GM12864 (cell line): ENCODE measurements around the gene IFFO2.

Experiments
- DNase-seq: peaks from one replicate; pipeline ENCODE4 v3.0.0-alpha.2; 2011; ENCODE audit warnings: low read depth
- H3K4me3 ChIP-seq: 2 replicates; pipeline ENCODE4 v1.5.1; 2011; ENCODE audit warnings: mild to moderate bottlenecking, low read depth, low read length, control low read depth
- CTCF ChIP-seq: IDR thresholded peaks from 2 replicates; pipeline ENCODE4 v1.5.1; 2011; ENCODE audit warnings: low read depth, mild to moderate bottlenecking, moderate library complexity, low read length, control low read depth, inconsistent platforms; ENCODE audit errors: missing control alignments

The IFFO2 gene

GRCh38 chr1:18997508-18997907 is 41.0 kb upstream of the IFFO2 start:
- no peak for TF ChIP-seq CTCF
- DNase-seq = no peak
- H3K4me3 ChIP-seq = no peak overlapping the region

GRCh38 chr1:18996548-18997177 is 40.2 kb upstream of the IFFO2 start:
- no peak overlapping the region for H3K4me3 ChIP-seq
- no peak for TF ChIP-seq CTCF
- no peak for DNase-seq

GRCh38 chr1:18994381-18994780 is 37.9 kb upstream of the IFFO2 start:
- TF ChIP-seq CTCF = no peak
- DNase-seq = no peak

GRCh38 chr1:18992646-18993045 is 36.2 kb upstream of the IFFO2 start:
- TF ChIP-seq CTCF = no peak
- no peak overlapping the region for H3K4me3 ChIP-seq
- no peak for DNase-seq

More at GRCh38 chr1:18994381-18994780, 37.9 kb upstream of the IFFO2 start:
- H3K4me3 ChIP-seq = no peak overlapping the region

- no peak for DNase-seq
- H3K4me3 ChIP-seq = no peak overlapping the region
- TF ChIP-seq CTCF = no peak
Observed at GRCh38 chr1:18991585-18991984, 35.1 kb upstream of the IFFO2 start.

GRCh38 chr1:18989896-18990295 is 33.4 kb upstream of the IFFO2 start:
- DNase-seq = no peak
- no peak for TF ChIP-seq CTCF
- no peak overlapping the region for H3K4me3 ChIP-seq

GRCh38 chr1:18989176-18989799 is 32.8 kb upstream of the IFFO2 start:
- TF ChIP-seq CTCF = no peak
- no peak for DNase-seq
- H3K4me3 ChIP-seq = no peak overlapping the region
